NCI-H446 (cell line): ENCODE data around the gene PSME2.
"Not testable (repeated sequence)": the region's sequence is repeated elsewhere in the genome, so short reads cannot be mapped to it uniquely, and the experiment has no call there.

Experiments used
- DNase-seq, 2 experiments: peaks; one replicate each; lab custom pipeline; 2025; lab: John Stamatoyannopoulos, UW

The PSME2 gene

DNA sequence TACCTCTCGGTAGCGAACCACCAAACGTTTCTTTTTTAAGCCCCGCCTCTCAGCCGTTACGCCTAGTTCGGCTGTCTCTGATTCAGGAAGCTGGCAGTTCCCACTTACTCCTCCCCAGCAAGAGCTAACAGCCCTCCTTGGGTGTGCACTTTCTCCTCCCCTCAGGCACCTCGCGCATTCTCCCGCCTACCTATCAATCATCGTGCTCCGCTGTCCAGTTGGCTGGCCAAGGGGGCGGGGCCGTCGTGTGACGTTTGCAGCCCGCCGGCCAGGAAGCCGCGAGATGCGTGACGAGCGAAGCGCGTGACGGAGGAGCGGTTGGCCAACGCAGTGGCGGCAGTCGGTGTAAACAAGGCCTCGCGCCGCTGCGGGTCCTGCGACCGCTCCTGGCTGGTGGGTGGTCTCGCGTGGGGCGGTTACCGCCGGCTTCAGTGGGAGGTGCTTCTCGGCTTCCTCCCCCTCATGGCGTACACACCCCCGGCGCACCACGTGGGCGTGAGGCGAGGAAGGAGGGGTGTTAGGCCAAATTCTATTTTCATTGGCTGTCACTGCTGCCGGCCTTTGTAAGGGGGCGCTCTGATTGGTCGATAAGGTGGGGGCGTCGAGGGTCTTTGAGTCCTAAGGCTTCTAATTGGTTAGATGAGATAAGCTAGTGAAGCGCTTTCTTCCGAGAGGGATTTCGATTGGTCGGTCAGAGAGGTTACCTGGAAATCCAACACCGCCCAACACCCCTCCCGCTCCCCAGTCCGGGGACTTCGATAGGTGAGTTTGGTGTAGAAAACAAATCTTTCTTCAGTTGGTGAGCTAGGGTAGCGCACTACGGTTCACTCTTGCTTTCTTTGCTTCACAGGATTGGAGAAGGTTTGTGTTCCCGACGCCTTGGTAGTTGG, 31.6 kb downstream of the PSME2 start, which contains the start of the genes DCAF11 and NRL:
DCAF11 (plus strand) TSS at position 246 of the 890 bp plus-strand sequence. CDS start 818 bp downstream, outside the sequence.
NRL (minus strand) TSS at position 418 of the 890 bp plus-strand sequence. CDS start 32,101 bp downstream, outside the sequence.
- DNase-seq, result peak; percentile 99

DNA sequence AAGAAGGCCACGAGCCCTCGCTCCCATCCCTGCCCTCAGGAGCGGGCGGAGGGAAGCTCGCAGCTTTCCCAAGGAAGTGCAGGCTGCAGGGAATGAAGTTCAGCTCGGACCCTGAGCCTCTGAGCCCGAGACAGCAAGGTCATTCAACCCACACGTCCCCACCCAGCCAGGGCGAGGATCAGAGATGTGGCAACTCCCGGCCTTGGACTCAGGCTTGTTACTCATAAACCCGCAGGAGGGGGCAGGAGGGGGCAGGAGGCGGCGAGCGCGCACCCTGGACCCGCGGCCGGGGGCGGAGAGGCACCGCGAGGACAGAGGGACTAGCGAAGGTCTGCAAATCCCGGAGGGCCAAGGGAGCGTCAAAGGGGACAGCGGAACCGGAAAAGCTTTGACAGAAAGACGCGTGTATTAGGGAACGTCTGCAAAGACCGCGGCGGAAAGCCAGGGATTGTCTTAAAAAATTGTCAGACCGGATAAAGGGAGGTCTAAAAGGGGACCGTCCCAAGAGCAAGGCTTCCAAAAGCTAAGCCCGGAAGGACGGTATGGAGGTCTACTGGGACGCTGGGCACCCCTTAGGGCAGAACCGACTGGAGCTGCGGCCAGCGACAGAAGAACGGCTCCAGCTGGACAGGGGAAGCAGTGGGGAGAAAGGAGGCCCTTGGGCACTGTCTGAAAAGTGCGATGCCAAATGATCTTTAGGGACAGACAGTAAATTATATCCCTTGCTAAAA, 32.4 kb downstream of the PSME2 start:
- DNase-seq, result peak; percentile 94 to 95

DNA sequence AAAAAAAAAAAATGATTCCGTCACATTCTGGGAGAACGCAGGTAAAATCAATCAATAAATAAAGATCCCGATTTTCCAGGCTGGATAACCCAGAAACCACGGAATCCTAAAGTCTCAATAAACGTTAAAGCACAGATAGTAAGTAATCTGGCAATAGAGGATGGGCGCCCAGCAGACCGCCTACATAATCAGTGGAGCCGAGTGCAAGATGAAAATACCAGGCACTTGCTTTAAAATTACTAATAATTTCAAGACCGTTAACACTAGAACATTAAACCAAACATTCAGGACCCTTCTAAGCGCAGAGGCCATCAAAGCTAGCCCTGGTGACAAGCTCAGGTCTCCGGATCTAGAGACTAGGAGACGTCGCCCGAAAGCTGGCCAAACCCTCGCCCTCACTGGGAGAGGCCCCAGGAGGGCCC, 33.0 kb downstream of the PSME2 start:
- no peak for DNase-seq

DNA sequence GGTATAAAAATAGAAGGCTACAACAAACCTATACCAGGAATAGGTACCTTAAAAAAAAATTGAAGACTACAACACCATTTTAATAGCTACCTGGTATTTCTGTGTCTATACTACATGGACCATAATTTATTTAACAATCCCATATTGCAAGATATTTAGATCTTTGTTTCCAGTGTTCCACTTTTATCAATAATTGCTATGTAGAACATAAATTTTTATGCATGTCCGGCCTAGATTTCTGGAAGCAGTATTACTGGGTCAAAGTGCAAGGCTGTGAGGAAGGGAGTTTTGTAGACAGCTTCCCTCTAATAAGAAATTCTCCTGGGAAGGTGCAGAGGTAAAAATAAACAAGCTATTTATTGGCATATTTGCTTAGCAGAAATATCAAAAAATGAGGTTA, 35.9 kb downstream of the PSME2 start:
- no peak for DNase-seq

GRCh38 chr14:24110060-24110459, 36.4 kb downstream of the PSME2 start:
- no peak for DNase-seq

GRCh38 chr14:24108336-24108874, 38.0 kb downstream of the PSME2 start:
- DNase-seq, result no peak

- DNase-seq, result no peak
These were observed 39.6 kb downstream of the PSME2 start for GRCh38 chr14:24106672-24107271.

DNA sequence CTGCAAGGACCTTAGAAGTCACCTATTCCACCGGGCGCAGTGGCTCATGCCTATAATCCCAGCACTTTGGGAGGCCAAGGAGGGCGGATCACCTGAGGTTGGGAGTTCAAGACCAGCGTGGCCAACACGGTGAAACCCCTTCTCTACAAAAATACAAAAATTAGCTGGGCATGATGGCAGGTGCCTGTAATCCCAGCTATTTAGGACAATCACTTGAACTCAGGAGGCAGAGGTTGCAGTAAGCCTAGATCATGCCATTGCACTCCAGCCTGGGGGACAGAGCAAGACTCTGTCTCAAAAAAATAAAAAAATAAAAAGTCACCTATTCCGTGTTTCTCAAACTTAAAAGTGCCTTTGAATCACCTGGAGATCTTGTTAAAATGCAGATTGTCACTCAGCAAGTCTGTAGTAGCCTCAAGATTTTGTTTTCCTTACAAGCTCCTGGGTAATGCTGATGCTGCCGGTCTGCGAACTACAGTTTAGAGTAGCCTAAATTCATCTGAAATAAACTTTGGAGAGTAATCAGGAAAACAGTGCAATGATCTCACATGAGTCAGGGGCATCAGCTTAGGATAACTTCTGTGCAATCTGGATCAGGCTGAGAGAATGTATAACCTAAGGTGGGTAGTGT, 40.7 kb downstream of the PSME2 start:
- not testable (repeated sequence) for DNase-seq

- no peak for DNase-seq
These were observed 43.0 kb downstream of the PSME2 start for GRCh38 chr14:24103451-24103850.

DNA sequence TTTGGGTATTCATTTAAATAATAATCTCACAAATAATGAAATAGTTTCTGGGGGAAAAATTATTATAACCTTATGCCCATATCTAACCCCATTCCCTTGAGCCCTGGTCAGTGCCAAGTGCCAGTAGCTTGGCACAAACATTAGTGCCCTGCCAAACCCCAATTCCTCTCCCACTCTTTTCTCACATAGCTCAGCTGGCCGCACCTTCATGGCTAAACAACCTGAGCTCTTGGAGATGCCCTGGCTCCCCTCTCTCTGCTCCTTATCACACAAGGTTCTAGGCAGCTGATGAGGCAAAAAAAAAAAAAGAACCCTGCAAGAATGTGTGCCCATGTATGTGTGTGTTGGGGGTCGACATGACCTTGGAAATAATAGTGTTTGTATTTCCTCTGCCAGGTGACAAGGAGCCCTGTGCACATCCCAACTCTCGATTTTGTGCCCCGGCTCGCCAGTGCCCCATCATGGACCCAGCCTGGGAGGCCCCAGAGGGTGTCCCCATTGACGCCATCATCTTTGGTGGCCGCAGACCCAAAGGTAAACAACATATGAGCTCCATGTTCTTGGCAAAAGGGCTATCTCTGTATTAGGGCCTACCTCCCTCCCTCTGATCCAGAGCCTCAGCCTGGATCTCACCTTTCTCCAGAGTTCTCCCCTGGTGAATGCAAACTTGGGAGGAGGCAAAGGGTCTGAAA, 43.9 kb downstream of the PSME2 start:
- no peak for DNase-seq

GRCh38 chr14:24100982-24101494, 45.4 kb downstream of the PSME2 start:
- DNase-seq, result no peak

GRCh38 chr14:24100197-24100981, 46.0 kb downstream of the PSME2 start:
- no peak for DNase-seq

DNA sequence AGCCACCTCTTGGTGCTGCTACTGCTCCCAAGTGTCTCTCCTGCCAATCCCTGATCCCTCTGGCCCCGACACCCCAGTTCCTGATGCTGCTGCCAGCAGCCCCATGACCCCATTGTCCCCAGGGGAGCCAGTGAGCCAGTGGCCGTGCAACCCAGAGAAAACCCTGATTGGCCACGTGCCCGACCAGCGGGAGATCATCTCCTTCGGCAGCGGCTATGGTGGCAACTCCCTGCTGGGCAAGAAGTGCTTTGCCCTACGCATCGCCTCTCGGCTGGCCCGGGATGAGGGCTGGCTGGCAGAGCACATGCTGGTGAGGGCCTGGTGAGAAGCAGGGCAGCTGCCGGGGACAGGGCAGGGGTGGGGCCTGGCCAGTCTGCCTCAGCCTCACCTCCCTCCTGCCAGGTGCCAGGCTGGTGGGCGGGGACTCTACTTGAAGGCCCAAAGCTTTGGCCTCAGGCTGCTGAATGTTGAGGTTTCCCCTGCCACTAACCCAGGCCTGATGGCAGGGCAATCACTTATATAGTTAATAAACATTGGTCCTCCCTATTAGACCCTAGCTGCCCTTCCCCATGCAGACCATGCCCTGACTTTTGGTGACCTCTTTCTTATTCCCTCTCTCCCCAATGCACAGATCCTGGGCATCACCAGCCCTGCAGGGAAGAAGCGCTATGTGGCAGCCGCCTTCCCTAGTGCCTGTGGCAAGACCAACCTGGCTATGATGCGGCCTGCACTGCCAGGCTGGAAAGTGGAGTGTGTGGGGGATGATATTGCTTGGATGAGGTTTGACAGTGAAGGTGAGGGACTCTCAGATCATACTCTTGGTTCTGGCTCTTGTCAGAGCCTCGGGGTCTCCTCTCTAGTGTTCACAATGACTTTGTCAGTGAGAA, 47.2 kb downstream of the PSME2 start:
- DNase-seq, result peak in 1 of 2 experiments; percentile 25

- no peak for DNase-seq
These were observed 48.0 kb downstream of the PSME2 start for GRCh38 chr14:24098229-24098926.

- no peak for DNase-seq
These were observed 49.7 kb downstream of the PSME2 start for GRCh38 chr14:24096545-24097181.

- DNase-seq, result peak; percentile 51 to 63
These were observed 50.9 kb downstream of the PSME2 start for GRCh38 chr14:24095271-24096068.

DNA sequence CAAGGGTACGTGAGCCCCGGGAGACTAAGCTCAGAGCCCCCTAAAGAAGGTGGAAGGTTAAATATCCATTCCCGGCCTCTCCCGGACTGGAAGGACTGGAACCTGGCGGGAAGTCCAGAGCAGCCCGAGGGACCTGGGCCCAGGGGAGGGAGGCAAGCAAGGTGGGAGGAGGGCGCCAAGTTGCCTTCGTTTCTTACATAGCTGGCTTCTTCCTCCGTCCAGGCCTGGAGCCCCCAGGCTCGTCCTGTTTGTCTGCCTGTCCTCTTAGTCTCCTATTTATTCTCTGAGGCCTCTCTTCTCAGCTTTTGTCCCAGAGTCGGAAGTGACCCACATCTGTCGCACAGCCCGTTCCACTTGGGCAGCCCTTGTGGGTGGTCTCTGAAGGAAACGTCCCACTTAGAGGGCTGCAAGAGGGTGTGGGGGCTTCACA, 51.6 kb downstream of the PSME2 start:
- no peak for DNase-seq
